HG02970 (cell line): ENCODE data around the gene ZSWIM5.

Experiments used
- ATAC-seq: cut with Tn5 transposase; IDR thresholded peaks from one replicate; pipeline ENCODE4 v1.9.1; 2021; ENCODE audit warnings: mild to moderate bottlenecking, moderate library complexity, moderate number of reproducible peaks; ENCODE audit not compliant: unreplicated experiment, low FRiP score

ZSWIM5 gene

GRCh38 chr1:45037456-45037855, 168.9 kb downstream of the ZSWIM5 start:
- no peak for ATAC-seq

- no peak for ATAC-seq
Measured at GRCh38 chr1:45035631-45036301, 170.6 kb downstream of the ZSWIM5 start.

- ATAC-seq: no peak
Measured at GRCh38 chr1:45033356-45033755, 173.0 kb downstream of the ZSWIM5 start.

GRCh38 chr1:45032837-45033236, 173.6 kb downstream of the ZSWIM5 start:
- ATAC-seq: no peak

- no peak for ATAC-seq
Measured at GRCh38 chr1:45026446-45026845, 180.0 kb downstream of the ZSWIM5 start.

GRCh38 chr1:45023663-45024062, 182.7 kb downstream of the ZSWIM5 start:
- ATAC-seq: no peak

GRCh38 chr1:45018599-45019230, 187.7 kb downstream of the ZSWIM5 start:
- no peak for ATAC-seq

GRCh38 chr1:45016767-45017166, 189.6 kb downstream of the ZSWIM5 start:
- no peak for ATAC-seq

GRCh38 chr1:45016090-45016697, 190.2 kb downstream of the ZSWIM5 start:
- no peak for ATAC-seq

GRCh38 chr1:45015683-45016082, 190.7 kb downstream of the ZSWIM5 start:
- ATAC-seq: no peak

- no peak for ATAC-seq
Measured at GRCh38 chr1:45014321-45015028, 191.9 kb downstream of the ZSWIM5 start.

- ATAC-seq: no peak
Measured at GRCh38 chr1:45013551-45014209, 192.7 kb downstream of the ZSWIM5 start.

GRCh38 chr1:45012639-45013278, 193.6 kb downstream of the ZSWIM5 start:
- no peak for ATAC-seq

- ATAC-seq: peak; percentile 65
Measured at GRCh38 chr1:45011837-45012638, 194.4 kb downstream of the ZSWIM5 start, which contains the start of gene UROD. Gene UROD, plus strand, starts transcription at chr1:45012254. Its CDS starts 12 bp downstream, at chr1:45012266.

- ATAC-seq: peak; percentile 43
Measured at GRCh38 chr1:45010855-45011811, 195.3 kb downstream of the ZSWIM5 start, which contains the start of gene HECTD3. Gene HECTD3, minus strand, starts transcription at chr1:45011324. Its CDS starts 67 bp downstream, at chr1:45011257.

- ATAC-seq: no peak
Measured at GRCh38 chr1:45009956-45010854, 196.2 kb downstream of the ZSWIM5 start.

- ATAC-seq: no peak
Measured at GRCh38 chr1:45009296-45009865, 197.0 kb downstream of the ZSWIM5 start.
